ENCODE data around the gene CYSRT1. TPM values are rescaled to one million over a fixed set of nuclear protein-coding genes. Genes with fewer than 3 reads are reported as not detected.

CYSRT1 gene
- total RNA-seq, 1 experiment from 2014 or later = 1.7 TPM

GRCh38 chr9:137189297-137190295 lies 35.4 kb upstream of the CYSRT1 start:
- peaks cover 42% of the 10 kb centered on the region for H3K36me3 Mint-ChIP-seq (ENCODE audit: insufficient read depth, unreplicated experiment)
- H3K4me3 Mint-ChIP-seq (ENCODE audit: unreplicated experiment) = peak overlapping the region; percentile 98
- Histone ChIP-seq H3K4me3 (ENCODE audit: low read depth, low read length) (peak overlapping the region; percentile 96), H3K9me3 (no peaks in the 10 kb centered on the region), H3K36me3 (ENCODE audit: control insufficient read depth, insufficient read depth, low read length) (peaks cover 3% of the 10 kb centered on the region), H3K4me1 (peaks cover 16% of the 10 kb centered on the region), H3K27me3 (replicated peaks; ENCODE audit: control insufficient read depth, insufficient read depth, low read length) (no peaks in the 10 kb centered on the region)
- H3K27me3 Mint-ChIP-seq (ENCODE audit: insufficient read depth, unreplicated experiment) = no peaks in the 10 kb centered on the region
- intact Hi-C loops (cut with micrococcal nuclease; ENCODE audit: unreplicated experiment) = loop anchor here (1.0 to 2.0 kb wide), 2 partner anchors 11 to 37 kb away; partner anchors contain the start of genes RNF224 and TPRN
- DNase-seq = no peak
- no peak for TF ChIP-seq CTCF (IDR thresholded peaks at IDR 0.05; ENCODE audit: insufficient read depth in 1 of 2, low read depth in 1 of 2, low read length in 1 of 2, severe bottlenecking in 1 of 2, unreplicated experiment in 1 of 2)
- ChIA-PET CTCF (interaction anchor here (0.6 to 3.0 kb wide), 21 partner anchors 9 to 160 kb away, joined by 3 to 22 read pairs (median 6); partner anchors contain the start of genes LRRC26, MAN1B1, RNF224 and SAPCD2), POLR2A (interaction anchor here (0.7 to 1.8 kb wide), 14 partner anchors 9 to 143 kb away, joined by 3 to 21 read pairs (median 4); partner anchors contain the start of genes LRRC26, MAN1B1, NELFB and RNF208)
- H3K9me3 Mint-ChIP-seq (ENCODE audit: unreplicated experiment) = no peaks in the 10 kb centered on the region
- H3K27ac Mint-ChIP-seq (ENCODE audit: unreplicated experiment) = peak overlapping the region; percentile 93
- H3K4me1 Mint-ChIP-seq (ENCODE audit: low read depth, unreplicated experiment) = peaks cover 20% of the 10 kb centered on the region
- BruUV-seq (replicated peaks) = no TSS peak

- DNase-seq = no peak
- POLR2A ChIA-PET = interaction anchor here (0.6 kb wide), 1 partner anchor 28 kb away, joined by 5 read pairs; no protein-coding TSS in a partner anchor
- Mint-ChIP-seq H3K9me3 (ENCODE audit: unreplicated experiment) (no peaks in the 10 kb centered on the region), H3K4me1 (ENCODE audit: low read depth, unreplicated experiment) (peaks cover 26% of the 10 kb centered on the region), H3K36me3 (ENCODE audit: insufficient read depth, unreplicated experiment) (peaks cover 42% of the 10 kb centered on the region), H3K27me3 (ENCODE audit: insufficient read depth, unreplicated experiment) (no peaks in the 10 kb centered on the region), H3K27ac (ENCODE audit: unreplicated experiment) (peak overlapping the region; percentile 85), H3K4me3 (ENCODE audit: unreplicated experiment) (peak overlapping the region; percentile 98)
- H3K36me3 ChIP-seq (ENCODE audit: control insufficient read depth, insufficient read depth, low read length) = peaks cover 3% of the 10 kb centered on the region
- CTCF ChIA-PET = interaction anchor here (0.7 to 3.0 kb wide), 9 partner anchors 8 to 63 kb away, joined by 3 to 22 read pairs (median 9); partner anchors contain the start of genes LRRC26 and TPRN
- no peak overlapping the region; the same call in 1 of the 2 replicates for H3K4me3 ChIP-seq (ENCODE audit: low read depth, low read length)
- BruUV-seq (replicated peaks) = no TSS peak
- H3K4me1 ChIP-seq = peaks cover 19% of the 10 kb centered on the region
- TF ChIP-seq CTCF (IDR thresholded peaks at IDR 0.05; ENCODE audit: insufficient read depth in 1 of 2, low read depth in 1 of 2, low read length in 1 of 2, severe bottlenecking in 1 of 2, unreplicated experiment in 1 of 2) = peak in 1 of 2 experiments; percentile 17
- intact Hi-C loops (cut with micrococcal nuclease; ENCODE audit: unreplicated experiment) = no loop called here
- H3K27me3 ChIP-seq (replicated peaks; ENCODE audit: control insufficient read depth, insufficient read depth, low read length) = no peaks in the 10 kb centered on the region
- H3K9me3 ChIP-seq = no peaks in the 10 kb centered on the region
Measured at GRCh38 chr9:137190315-137190856, 34.6 kb upstream of the CYSRT1 start.

GRCh38 chr9:137191245-137191644 lies 33.7 kb upstream of the CYSRT1 start:
- no peak for TF ChIP-seq CTCF (IDR thresholded peaks at IDR 0.05; ENCODE audit: insufficient read depth in 1 of 2, low read depth in 1 of 2, low read length in 1 of 2, severe bottlenecking in 1 of 2, unreplicated experiment in 1 of 2)
- Histone ChIP-seq H3K36me3 (ENCODE audit: control insufficient read depth, insufficient read depth, low read length) (peaks cover 3% of the 10 kb centered on the region), H3K4me3 (ENCODE audit: low read depth, low read length) (no peak overlapping the region), H3K4me1 (peaks cover 20% of the 10 kb centered on the region), H3K9me3 (no peaks in the 10 kb centered on the region), H3K27me3 (replicated peaks; ENCODE audit: control insufficient read depth, insufficient read depth, low read length) (no peaks in the 10 kb centered on the region)
- Mint-ChIP-seq H3K9me3 (ENCODE audit: unreplicated experiment) (no peaks in the 10 kb centered on the region), H3K27me3 (ENCODE audit: insufficient read depth, unreplicated experiment) (no peaks in the 10 kb centered on the region), H3K36me3 (ENCODE audit: insufficient read depth, unreplicated experiment) (peaks cover 42% of the 10 kb centered on the region), H3K4me1 (ENCODE audit: low read depth, unreplicated experiment) (peaks cover 28% of the 10 kb centered on the region), H3K27ac (ENCODE audit: unreplicated experiment) (peak overlapping the region; percentile 85), H3K4me3 (ENCODE audit: unreplicated experiment) (peak overlapping the region; percentile 98)
- no TSS peak for BruUV-seq (replicated peaks)
- DNase-seq = no peak
- POLR2A ChIA-PET = no interaction called here
- CTCF ChIA-PET = interaction anchor here (1.3 to 3.0 kb wide), 2 partner anchors 10 to 23 kb away, joined by 4 to 16 read pairs; partner anchors contain the start of genes LRRC26 and TPRN
- intact Hi-C loops (cut with micrococcal nuclease; ENCODE audit: unreplicated experiment) = no loop called here
